OCI-LY3 (cell line): ENCODE results near the gene MRPS18A.

ENCODE experiments used
- H2AFZ ChIP-seq: fragments of 200-600, 300-600 bp; shearing (Covaris generic); 2 replicates; pipeline ENCODE4 v1.6.0; 2014; ENCODE audit warnings: antibody characterized with exemption, low read depth, low read length
- H3K27ac ChIP-seq: fragments of 200-600, 300-600 bp; sonication (generic); 2 replicates; pipeline ENCODE4 v1.5.1; 2014; ENCODE audit warnings: mild to moderate bottlenecking, low read length, moderate library complexity, mixed read lengths
- H3K27me3 ChIP-seq: fragments of 200-600, 300-600 bp; sonication (generic); 2 replicates; pipeline ENCODE4 v1.6.1; 2014; ENCODE audit warnings: low read depth, low read length, mixed read lengths
- H3K36me3 ChIP-seq: fragments of 200-600, 300-600 bp; sonication (generic); replicated peaks from 2 replicates; pipeline ENCODE3; 2014; ENCODE audit warnings: low read depth, low read length, mixed read lengths
- H3K4me1 ChIP-seq: fragments of 300-600, 200-600 bp; sonication (generic); 2 replicates; pipeline ENCODE4 v1.6.1; 2014; ENCODE audit warnings: low read length, mixed read lengths
- H3K4me2 ChIP-seq: fragments of 200-600, 300-600 bp; sonication (generic); 2 replicates; pipeline ENCODE4 v1.6.1; 2014; ENCODE audit warnings: low read length, mixed read lengths
- H3K4me3 ChIP-seq: fragments of 300-600, 200-600 bp; sonication (generic); 2 replicates; pipeline ENCODE4 v1.5.1; 2014; ENCODE audit warnings: antibody characterized with exemption, mild to moderate bottlenecking, low read length, moderate library complexity
- H3K79me2 ChIP-seq: fragments of 300-600, 200-600 bp; shearing (Covaris generic); 2 replicates; pipeline ENCODE4 v1.6.1; 2014; ENCODE audit warnings: mild to moderate bottlenecking, low read length, mixed read lengths
- H3K9ac ChIP-seq: fragments of 300-600, 200-600 bp; shearing (Covaris generic); 2 replicates; pipeline ENCODE4 v1.6.0; 2014; ENCODE audit warnings: mild to moderate bottlenecking, low read length, moderate library complexity
- H3K9me3 ChIP-seq: fragments of 200-600, 300-600 bp; shearing (Covaris generic); 2 replicates; pipeline ENCODE4 v1.6.1; 2014; ENCODE audit warnings: low read length, mixed read lengths; ENCODE audit not compliant: insufficient read depth
- H4K20me1 ChIP-seq: fragments of 200-600, 300-600 bp; sonication (generic); 2 replicates; pipeline ENCODE4 v1.6.1; 2016; ENCODE audit warnings: low read length, mixed read lengths; ENCODE audit not compliant: insufficient read depth
- CTCF ChIP-seq: fragments of 200-600, 300-600 bp; sonication (generic); IDR thresholded peaks from 2 replicates; pipeline ENCODE4 v1.5.1; 2014; ENCODE audit warnings: antibody characterized with exemption, low read length, low read depth
- EZH2phosphoT487 ChIP-seq: fragments of 200-600 bp; shearing (Covaris generic); IDR thresholded peaks from 2 replicates; pipeline ENCODE4 v1.6.1; 2018; ENCODE audit warnings: antibody characterized with exemption, mixed run types, low read depth

MRPS18A gene

DNA sequence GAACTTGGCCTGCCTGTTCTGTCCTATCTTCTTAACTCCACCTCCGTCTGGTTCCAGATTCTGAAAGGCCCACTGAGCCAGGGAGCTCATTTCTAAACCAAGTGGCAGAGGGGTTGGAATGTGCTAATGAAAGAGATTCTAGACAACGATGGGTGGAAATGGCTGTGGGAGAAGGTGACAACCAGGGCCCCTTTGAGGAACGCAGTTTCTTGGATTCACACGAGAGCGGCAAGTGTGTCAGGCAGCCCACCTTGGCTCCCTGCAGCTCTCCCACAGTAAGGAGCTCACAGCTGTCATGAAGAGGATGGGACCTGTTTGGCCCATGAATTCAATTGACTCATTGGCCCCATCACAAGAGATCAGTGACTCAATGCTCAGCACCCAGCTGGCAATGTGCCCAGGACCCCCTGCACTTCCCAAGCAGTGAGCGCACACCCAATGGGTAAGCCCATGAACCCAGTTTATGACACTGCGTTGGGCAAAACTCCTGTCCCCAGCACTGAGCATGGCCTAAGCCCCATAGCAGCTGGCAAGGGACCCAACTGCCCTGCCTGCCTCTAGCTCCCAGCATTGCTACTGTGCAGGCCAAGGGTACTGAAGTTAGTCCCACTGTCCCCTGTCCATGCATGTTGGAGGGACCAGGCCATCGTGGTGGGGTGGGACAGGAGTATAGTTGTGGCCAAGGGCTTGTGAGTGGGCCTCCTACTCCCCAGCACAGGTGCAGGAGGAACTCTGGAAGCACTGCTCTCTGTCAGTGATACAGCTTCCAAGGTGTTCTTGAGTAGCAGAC is 16.4 kb downstream of the MRPS18A start:
- no peak for TF ChIP-seq CTCF
- TF ChIP-seq EZH2phosphoT487 = no peak
- Histone ChIP-seq H3K4me3 (no peak overlapping the region), H3K4me1 (peaks cover 31% of the 10 kb centered on the region), H3K4me2 (no peak overlapping the region), H3K27ac (no peak overlapping the region), H3K27me3 (no peaks in the 10 kb centered on the region), H3K9ac (no peak overlapping the region), H3K36me3 (peaks cover 42% of the 10 kb centered on the region), H2AFZ (no peak overlapping the region), H3K79me2 (no peaks in the 10 kb centered on the region), H4K20me1 (peaks cover 8% of the 10 kb centered on the region; the same call in 1 of the 2 replicates), H3K9me3 (no peaks in the 10 kb centered on the region)

DNA sequence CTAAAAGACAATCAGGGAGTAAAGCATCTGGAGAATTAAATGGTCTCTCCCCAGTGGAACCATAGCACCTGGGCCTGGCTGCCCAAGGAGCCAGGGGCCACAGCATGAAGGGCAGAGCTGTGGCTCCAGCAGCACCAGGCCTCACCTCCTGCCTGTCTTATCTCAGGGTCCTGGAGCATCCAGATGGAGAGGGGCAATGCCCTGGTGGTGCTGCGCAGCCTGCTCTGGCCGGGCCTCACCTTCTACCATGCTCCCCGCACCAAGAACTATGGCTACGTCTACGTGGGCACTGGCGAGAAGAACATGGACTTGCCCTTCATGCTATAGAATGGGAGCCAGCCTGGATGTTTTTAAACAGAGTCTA is 17.0 kb downstream of the MRPS18A start:
- no peak overlapping the region for H3K4me3 ChIP-seq
- H3K4me1 ChIP-seq = peaks cover 31% of the 10 kb centered on the region
- no peak overlapping the region for H2AFZ ChIP-seq
- no peaks in the 10 kb centered on the region for H3K79me2 ChIP-seq
- H3K4me2 ChIP-seq = no peak overlapping the region
- peaks cover 39% of the 10 kb centered on the region for H3K36me3 ChIP-seq
- H4K20me1 ChIP-seq = 0 out of 2 replicates have a peak, but pooled peaks cover 6% of the 10 kb centered on the region
- TF ChIP-seq EZH2phosphoT487 = no peak
- no peak for TF ChIP-seq CTCF
- no peaks in the 10 kb centered on the region for H3K9me3 ChIP-seq
- H3K27me3 ChIP-seq = no peaks in the 10 kb centered on the region
- no peak overlapping the region for H3K9ac ChIP-seq
- no peak overlapping the region for H3K27ac ChIP-seq

DNA sequence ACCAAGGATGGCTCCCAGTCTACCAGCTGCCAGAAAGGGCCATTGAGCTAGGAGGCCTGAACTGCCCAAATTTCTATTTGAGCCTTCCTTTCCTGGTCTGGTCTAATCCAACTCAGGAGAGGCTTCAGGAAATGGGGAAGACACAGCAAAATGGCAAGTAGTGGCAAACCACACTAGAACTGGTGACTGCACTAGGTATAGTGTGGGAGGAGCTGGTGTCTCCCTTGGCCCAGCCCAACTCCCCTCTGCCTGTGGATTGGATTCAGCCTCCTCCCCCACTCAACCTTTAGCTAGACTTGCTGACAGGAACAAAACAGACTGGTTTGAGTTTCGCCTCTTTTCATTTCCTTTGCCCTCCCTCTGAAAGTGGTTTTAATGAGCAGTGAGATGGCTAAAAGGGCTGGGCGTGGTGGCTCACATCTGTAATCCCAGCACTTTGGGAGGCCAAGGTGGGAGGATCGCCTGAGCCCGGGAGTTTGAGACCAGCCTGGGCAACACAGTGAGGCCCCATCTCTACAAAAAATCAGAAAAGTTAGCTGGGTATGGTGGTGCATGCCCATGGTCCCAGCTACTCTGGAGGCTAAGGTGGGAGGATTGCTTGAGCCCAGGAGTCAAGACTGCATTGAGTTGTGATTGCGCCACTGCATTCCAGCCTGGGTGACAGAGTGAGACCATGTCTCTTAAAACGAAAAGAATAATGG is 17.5 kb downstream of the MRPS18A start:
- Histone ChIP-seq H3K9ac (no peak overlapping the region), H3K4me2 (no peak overlapping the region)

More for the DNA sequence above, 17.5 kb downstream of the MRPS18A start:
- no peaks in the 10 kb centered on the region for H3K9me3 ChIP-seq
- no peak overlapping the region for H3K4me3 ChIP-seq
- no peaks in the 10 kb centered on the region for H3K27me3 ChIP-seq
- TF ChIP-seq EZH2phosphoT487 = no peak
- no peak for TF ChIP-seq CTCF
- peaks cover 38% of the 10 kb centered on the region for H3K36me3 ChIP-seq
- 0 out of 2 replicates have a peak, but pooled peaks cover 6% of the 10 kb centered on the region for H4K20me1 ChIP-seq
- H2AFZ ChIP-seq = no peak overlapping the region
- H3K27ac ChIP-seq = no peak overlapping the region
- H3K4me1 ChIP-seq = peaks cover 31% of the 10 kb centered on the region
- no peaks in the 10 kb centered on the region for H3K79me2 ChIP-seq
